GM18520 (cell line): ENCODE results near the gene KRT16.
"Not testable (repeated sequence)": the region's sequence is repeated elsewhere in the genome, so short reads cannot be mapped to it uniquely, and the experiment has no call there.

Experiments
- ATAC-seq: cut with Tn5 transposase; IDR thresholded peaks from one replicate; pipeline ENCODE4 v1.9.1; 2021; ENCODE audit not compliant: unreplicated experiment

The KRT16 gene

DNA sequence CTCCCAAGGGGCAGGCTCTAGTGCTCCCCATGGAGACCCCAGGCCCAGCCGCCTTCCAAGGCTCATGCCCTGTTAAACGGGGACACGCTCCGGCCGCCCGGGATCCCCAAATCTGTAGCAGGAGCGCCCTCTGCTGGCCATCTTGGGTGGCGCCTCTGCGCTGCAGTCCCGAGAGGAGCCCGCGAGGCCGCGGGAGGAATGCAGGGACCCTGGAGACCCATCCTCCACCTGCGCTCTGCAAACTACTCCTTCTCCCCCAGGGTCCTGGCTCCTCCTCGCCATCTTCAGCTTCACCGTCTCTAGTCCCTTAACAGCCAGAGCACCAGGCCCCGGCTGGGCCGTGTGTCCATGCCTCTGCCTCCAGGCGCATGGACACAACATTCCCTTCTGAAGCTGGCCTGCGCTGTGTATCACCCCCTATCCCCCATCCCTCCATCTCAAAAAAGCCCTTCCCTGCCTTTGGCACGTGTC lies 35.4 kb upstream of the KRT16 start:
- no peak for ATAC-seq

DNA sequence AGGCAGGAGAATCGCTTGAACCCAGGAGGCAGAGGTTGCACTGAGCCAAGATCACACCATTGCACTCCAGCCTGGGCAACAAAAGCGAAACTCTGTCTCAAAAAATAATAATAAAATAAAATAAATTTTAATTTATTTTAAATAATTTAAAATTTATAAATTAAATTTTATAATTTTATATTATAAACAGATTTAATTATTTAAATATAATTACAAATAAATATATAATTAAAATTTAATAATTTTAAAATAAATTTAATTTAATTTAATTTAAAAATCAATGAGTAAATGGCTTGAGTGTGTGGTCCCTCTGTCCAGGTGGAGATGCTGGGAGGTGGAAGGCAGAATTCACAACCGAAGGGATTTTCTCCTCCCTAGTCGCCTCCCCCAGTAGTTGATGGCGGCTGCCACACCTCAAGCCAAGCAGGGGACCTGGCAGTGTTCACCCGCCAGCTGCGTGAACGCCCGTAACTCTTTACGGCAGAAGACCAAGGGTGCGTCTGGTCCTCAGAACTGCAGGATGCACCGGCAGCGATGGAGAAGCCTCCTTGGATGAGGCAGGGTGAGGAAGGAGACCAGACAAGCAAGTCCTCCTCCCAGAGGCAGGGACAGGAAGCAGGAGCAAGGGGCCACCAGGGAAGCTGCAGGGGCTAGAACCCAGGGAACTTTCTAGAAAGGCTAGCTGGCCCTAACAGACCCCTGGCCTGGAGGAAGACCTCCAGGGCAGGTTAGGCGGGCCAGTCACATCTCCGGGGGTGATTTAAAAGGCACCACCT lies 34.7 kb upstream of the KRT16 start:
- ATAC-seq = no peak

DNA sequence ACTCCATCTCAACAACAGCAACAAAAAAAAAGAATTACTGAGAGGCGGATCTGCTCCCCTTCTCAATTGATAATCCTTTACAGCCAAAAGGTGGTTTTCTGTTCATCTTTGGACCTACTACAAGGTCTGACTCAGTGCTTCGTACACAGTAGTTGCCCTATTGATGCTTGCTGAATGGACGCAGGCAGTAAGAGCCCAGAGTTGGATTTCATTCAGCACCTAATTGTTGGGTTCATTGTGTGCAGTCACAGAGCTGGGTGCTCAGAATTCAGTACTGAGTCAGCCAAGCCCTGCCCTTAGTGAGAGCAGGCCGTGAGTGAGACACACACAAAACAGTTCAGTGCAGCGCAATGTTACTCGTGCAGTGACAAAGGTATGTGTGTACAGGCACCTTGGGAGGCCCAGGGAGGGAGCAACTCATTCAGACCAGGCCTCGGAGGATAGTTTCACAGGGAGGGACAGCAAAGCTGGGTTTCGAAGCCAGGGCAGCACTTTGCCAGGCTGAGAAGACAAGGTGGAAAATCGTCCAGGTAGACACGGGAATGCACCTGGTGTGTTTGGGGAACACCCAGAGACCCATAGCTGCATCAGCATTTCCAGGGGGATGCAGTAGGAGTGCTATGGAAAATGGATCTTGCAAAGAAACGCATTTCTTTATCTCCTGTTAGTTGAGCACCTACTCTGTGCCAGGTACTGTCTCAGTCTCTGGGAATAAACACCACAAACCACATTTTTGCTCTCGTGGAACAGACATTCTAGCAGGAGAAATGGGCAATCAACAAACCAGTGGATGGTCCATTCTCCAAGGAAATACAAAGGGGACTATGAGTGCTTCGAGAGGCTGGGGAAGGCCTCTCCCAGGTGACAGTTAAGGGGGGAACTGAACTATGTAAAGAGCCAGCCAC lies 29.9 kb upstream of the KRT16 start:
- ATAC-seq = no peak

DNA sequence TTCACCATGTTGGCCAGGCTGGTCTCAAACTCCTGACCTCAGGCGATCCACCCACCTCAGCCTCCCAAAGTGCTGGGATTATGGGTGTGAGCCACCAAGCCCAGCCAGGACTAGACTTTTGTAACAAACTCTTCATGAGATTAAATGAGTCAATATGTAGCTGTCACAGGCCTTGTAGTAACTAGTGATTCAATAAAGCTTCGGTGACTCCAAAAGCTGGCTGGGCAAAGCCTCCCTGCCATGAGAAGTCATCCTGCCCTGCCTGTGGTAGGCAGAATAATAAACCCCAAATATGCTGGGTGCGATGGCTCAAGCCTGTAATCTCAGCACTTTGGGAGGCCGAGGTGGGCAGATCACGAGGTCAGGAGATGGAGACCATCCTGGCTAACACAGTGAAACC lies 28.0 kb upstream of the KRT16 start:
- ATAC-seq = not testable (repeated sequence)

DNA sequence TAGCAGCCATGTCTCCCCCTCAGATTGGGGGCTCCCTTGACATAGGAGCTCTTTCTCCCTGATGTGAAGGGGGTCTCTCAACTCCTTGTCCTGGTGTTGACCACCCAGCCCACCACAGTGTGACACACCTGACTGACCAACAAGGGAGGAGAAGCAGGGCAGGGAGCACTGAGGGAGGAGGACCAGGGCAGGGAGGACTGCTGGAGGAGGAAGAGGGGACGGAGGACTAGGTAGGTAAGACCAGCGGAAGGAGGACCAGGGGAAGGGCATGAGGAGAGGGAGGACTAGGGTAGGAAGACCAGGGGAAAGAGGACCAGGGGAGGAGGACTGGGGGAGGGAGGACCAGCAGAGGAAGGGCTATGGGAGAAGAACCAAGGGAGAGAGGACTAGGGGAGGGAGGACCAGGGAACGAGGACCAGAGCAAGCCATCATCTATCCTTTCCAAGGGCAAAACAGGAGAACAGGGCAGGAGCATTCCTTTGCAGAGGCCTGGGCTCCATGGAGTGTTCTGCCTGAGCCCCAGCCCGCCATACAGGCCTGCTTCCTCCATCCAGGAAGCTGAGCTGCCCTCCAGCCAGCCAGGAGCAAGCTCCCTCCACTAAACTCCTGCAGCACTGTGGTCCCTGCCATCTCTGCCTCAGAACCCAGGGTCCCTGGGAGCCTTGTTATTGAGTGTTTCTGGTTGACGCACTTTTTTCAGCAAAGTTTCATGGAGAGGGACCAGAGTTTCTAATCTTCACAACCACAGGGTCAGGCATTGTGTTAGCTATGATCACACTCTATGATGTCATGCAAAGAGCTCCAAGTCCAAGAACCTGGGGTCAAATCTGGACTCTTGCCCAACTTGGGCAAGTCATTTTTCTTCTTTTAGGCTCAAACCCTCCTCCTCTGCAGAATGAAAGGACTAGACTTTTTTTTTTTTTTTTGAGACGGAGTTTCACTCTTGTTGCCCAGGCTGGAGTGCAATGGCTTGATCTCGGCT lies 27.2 kb upstream of the KRT16 start:
- no peak for ATAC-seq

DNA sequence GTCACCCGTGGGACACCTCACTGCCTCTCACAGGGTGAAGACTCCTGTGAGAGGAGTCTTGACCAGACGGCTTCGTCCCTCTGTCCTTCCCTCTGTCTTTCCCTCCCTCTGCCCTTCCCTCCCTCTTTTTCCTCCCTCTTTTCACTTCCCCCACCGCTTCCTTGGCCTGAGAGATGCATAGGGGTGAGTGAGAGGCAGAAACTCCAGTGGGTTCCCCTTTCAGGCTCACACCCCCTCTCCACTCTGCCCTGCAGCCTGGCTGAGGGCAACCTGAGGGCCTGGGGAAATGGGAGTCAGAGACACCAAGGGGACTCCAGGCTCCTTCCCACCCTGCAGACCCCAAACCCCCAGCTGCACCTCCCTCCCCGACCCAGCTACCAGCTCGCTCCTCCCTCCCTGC lies 26.4 kb upstream of the KRT16 start:
- ATAC-seq = no peak

DNA sequence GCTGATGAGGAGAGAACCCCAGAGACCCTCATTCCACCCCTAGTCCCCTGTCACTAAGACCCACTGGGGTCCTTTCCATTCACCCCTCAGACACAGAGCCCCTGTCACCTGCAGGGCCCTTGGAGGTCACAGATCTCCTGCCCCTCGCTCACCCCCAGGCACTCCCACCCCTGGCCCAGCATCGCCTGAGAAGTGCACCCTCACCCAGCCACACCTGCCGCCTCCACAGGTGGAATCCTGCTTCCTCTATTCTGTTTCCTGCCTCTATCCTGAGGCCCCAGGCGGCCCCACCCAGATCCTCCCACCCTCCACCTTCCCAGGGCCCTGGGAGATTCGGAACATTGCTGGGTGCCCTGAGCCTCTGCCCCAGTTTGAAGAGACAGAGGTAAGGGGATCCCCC lies 25.6 kb upstream of the KRT16 start:
- no peak for ATAC-seq

DNA sequence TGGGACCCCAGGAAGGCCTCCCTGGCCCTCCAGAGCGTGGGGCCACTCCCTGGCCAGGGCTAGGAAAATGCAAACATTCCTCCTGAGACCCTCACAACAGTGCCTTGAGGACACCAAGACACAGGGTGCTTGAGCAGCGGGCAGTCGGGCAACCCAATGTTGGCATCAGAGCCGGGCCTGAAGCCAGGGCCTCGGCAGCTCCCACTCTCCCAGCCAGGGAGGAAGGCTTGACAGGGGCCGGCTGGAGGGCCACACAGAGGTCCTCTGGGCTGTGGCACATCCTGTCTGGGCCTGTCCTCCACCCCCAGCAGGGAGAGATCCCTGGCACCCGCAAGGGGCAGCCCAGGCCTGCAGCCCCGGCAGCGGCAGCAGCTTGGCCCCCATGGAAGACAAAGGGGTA lies 24.1 kb upstream of the KRT16 start:
- no peak for ATAC-seq

GRCh38 chr17:41635121-41636097 lies 22.8 kb upstream of the KRT16 start:
- no peak for ATAC-seq

- ATAC-seq = no peak
Measured at GRCh38 chr17:41634639-41635038, 22.1 kb upstream of the KRT16 start.

DNA sequence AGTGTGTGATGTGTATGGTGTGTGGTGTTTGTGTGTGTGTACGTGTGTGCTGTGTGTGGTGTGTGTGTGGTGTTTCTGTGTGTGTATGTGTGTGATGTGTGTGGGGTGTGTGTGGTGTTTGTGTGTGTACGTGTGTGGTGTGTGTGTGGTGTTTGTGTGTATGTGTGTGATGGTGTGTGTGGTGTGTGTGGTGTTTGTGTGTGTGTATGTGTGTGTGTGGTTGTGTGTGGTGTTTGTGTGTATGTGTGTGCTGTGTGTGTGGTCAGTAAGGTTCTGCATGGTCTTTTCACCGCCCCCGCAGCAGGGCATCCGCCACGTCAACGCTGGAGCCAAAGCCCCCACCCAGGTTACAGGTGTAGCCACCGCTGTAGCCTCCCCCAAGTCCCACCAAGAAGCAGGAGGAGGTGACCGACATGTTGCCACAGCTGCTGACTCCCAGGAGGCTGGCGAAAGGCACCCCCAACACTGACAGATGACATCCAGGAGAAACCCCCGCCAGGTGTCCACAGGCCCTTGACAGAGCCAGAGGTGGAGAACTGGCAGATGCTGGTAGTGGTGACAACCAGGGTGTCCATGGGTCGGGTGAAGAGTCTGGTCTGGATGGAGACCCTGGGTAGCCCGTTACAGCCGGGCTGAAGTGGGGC lies 21.1 kb upstream of the KRT16 start:
- ATAC-seq = no peak

- ATAC-seq = no peak
Measured at GRCh38 chr17:41632482-41633105, 20.0 kb upstream of the KRT16 start.

DNA sequence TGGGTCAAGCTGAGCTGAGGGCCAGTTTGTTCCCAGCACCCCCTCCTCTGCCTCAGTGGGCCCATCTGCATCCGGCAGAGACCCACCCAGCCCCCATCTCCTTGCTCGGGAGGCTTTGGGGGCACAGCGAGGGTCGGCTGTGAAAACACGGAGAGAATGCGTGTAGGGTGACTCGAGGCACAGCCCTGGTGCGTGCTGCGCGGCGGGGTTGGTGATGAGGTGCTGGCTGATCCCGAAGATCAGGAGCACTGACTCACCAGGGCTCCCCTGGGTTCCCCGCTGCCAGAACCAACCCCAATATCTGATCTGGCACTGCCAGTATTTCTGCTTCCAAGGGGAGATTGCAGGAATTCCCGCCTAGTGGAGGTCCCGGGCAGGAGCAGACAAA lies 19.3 kb upstream of the KRT16 start:
- ATAC-seq = no peak

GRCh38 chr17:41631025-41631897 lies 18.7 kb upstream of the KRT16 start:
- ATAC-seq = no peak

- no peak for ATAC-seq
Measured at GRCh38 chr17:41629826-41630670, 17.5 kb upstream of the KRT16 start.

DNA sequence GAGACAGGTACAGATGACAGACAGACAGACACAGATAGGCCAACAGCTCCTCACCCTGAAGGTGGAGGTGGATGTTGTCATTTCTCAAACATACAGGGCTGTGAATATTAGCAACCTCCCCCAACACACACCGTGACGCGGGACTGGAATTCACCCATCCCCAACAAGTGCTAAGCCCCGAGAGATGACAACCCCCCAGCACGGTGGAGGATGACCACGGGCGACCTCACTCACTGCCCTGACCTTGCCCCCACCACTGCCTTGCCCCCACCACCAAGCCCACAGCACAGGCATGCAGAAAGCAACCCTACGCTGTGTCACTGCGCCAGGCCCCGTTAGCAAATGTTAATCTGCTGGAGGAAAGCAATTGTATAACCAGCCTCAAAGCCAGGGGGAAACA lies 16.7 kb upstream of the KRT16 start:
- ATAC-seq = no peak
